GM21381 (cell line): ENCODE data around the gene CEP104.

Experiments used
- ATAC-seq: cut with Tn5 transposase; IDR thresholded peaks from one replicate; pipeline ENCODE4 v1.9.1; 2021; ENCODE audit warnings: mild to moderate bottlenecking, moderate library complexity; ENCODE audit not compliant: unreplicated experiment

The CEP104 gene

DNA sequence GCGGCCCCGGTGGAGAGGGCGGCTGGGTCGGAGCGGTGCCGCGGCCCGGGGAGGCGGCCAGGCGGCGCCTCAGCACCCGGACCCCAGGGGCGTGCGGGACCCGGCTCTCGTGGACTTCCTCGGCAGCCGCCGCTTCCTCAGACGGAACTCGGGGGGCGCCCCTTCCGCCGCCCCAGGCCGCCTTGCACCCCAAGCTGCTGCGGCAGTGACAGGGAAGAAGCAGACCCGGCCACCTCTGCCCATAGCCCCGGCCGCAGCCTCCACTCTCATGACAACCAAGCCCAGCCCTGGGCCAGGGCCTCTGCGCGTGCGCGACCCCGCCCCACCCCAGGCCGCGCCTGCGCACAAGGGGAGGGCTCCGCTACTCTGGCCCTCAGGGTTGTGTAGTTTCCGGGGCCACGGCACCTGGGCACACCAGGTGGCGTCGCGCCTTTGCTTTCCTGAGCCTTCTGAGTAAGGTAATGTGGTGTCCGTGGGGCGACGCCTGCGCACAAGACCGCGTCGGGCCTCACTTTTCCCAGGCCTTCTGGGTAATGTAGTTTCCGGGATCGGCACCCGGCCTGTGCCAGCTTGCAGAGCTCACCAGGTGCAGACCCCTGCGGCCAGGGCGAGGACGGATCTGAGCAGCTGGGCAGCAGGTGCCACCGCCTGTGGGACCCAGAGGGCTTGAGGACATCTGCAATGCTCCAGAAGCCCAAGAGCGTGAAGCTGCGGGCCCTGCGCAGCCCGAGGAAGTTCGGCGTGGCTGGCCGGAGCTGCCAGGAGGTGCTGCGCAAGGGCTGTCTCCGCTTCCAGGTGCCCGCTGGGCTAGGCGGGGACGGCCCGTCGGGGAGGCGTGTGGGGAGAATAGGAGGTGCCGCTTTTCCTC is at the start of gene CEP104, which contains the start of gene DFFB:
TSS of gene CEP104 (minus strand) at position 289 of the 868 bp plus-strand sequence. CDS start 4,804 bp downstream, outside the sequence.
TSS of gene DFFB (plus strand) at position 554 of the 868 bp plus-strand sequence. CDS start at position 682, 128 bp downstream.
- ATAC-seq, result peak; percentile 96

DNA sequence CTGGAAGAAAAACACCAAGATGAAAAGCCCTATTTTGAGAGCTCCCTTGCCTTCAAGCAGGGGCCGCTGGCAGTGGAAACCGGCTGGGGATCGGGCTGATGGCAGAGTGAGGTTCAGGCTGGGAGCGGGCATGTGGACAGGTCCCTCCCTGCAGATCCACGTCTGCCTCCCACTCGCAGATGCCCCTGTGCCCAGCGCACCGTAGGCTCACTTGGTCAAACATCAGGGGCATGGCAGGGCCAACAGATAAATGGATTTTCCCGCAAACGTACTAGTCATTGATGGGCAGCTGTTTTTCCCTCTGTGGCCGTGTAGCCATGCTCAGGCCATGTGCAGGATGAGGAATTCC is 49.6 kb upstream of the CEP104 start:
- ATAC-seq, result no peak

DNA sequence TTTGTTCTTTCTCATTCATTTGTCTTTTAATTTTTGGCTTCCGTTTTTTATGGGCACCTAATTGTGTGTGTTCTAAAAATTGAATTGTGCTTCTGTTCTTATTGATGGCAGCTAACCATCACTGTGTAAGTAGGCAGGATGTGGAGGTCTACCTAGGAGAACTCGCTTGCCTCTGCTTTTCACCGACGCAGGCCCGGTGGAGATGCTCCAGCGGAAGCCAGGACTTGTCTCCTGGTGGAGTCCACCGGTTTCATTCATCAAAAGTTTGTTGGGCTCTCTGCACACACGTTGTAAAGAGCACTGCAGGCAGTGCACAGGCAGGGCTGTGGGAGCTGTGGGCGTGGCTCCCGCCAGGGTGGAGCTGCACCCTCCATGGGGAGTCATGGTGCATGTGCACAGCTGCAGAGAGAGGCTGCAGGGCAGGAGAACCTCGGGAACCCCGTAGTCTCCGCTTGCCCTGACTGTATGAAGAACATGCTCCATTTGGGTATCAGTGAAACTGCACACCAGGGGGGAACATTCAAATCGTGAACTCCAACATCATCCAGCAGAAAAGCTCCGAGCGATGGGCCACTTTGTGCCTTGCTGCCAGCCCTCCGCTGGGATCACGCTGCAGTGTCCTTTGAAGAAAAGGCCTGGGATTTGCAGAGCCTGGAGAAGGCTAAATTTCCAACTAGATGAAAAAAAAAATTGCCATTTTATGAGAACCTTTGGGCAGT is 49.1 kb upstream of the CEP104 start:
- no peak for ATAC-seq

DNA sequence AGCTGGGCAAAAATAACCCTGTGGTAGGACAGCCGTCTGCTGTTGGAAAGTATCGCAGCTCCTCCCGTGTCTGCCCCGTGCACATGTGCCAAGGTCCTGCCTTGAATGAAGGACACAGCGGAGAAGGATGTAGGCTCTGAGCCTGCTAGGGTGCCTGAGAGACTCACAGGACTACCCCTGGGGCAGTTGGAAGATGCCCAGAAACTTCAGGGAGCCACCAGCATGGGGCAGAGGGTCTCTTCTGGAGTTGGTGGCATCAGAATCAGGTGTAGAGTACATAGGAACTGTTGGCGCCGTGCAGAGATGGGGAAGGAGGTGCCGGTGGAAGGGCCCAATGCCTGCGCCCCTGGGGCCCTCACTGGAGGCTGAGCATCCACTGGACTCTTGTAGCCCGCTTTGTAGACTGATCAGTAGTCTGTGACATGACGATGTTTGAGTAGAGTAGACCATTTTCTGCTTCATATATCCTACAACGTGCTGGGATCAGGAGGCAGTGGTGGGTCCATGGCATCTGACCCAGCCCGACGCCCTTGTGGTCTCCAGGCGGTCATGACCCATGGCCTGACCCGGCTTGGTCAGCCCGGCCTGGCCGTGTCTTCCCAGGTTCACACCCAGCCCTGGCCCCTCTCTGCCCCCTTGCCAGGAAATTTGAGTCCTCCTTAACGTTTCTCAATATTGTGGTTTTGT is 48.4 kb upstream of the CEP104 start:
- ATAC-seq, result no peak

GRCh38 chr1:3904843-3905185 is 47.8 kb upstream of the CEP104 start:
- ATAC-seq, result no peak

DNA sequence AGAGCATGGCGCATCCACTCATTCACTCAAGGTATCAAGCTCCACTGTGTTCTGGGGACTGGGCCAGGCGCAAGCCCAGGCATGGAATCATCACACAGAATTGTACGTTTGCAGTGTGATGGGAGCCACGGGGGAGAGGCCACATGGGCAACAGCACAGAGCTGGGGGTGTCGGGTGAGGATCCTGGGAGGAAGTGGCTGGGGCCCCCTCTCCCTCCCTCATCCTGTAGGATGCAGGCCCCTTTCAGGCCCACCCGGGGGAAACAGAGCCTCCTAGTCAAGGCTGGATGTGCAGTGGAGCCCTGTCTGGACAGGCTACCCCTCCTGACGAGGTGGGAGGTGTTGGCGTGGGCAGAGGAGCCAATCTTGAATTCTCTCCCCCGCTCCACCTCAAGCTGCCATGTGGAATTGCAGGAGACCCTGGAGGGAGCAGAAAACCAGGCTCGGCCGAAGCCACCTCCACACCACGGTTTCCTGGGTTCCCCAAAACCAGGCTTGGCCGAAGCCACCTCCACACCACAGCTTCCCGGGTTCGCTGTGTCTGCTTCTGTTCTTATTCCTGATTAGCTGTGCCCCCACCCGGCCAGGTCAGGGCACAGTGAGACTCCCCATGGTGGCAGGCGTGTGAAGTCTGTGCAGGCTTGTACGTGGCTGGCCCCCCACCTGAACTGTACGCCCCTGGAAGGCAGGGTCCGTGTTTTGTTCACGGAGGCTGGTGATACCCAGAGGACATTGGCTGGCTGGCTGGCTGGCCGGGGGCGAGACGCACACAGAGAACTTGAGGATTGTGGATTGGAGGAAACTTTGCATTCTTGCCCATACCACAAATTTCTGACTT is 47.2 kb upstream of the CEP104 start:
- no peak for ATAC-seq

DNA sequence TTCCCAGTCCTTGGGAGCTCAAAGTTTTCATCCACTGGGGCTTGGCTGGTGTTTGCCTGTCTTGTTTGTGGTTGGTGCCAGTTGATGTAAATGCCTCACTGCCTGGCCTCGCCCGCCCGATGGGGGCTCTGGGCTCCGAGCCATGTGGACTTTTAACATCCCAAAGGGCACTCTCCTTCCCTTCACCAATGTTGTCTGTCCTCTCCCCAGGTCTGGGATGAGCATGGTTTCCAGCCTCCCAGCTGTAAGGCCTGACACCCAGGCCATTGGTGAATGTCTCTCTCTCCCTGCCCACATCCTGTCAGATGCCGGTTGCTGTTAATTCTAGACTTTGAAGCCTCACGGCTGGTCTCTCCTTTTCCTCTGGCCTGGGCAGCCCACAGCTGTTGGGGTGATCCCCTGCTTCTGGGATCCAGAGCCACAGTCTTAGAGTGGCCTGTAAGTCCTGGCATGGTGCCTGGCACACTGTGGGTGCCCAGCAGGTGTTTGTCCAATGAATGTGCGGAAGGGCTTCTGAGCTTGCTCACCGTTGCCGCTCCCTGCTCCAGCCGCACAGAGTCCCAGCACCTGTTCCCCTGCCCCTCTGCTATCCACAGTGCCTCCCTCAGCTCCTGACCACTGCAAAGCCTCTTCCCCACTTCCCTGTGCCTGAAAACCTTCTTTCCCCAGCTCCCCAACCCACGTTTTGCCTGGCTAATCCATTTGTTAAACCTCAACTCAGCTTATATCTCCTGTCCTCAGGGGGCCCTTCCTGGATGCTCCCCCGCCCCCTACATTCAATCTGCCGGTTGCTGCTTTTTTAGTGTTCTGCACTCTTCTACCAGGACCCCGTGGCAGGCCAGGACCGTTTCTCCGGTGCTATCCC is 46.4 kb upstream of the CEP104 start:
- ATAC-seq, result no peak

DNA sequence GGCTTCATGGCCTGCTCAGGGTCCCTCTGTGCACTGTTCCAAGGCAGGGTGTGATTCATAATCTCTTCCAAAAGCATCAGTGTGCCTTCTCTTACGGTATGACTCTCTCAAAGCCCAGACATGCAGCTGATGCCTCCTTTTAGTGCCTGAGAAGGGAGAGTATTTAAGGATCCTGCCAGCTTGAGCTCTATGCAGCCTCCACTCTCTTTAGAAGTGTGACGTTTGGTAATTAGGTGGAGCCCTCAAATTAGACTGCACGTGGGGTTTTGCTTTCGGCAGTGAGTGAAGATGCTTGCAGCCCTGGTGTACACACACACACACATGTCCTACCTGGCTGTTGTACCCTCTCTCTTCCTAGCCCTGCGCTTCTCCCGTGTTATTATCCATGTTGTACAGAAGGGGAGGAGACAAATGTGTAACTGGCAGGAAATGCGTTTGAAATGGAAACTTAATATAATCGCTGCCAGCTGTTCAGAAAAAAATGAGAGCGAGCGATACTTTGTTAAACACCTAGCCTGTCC is 45.6 kb upstream of the CEP104 start:
- no peak for ATAC-seq

DNA sequence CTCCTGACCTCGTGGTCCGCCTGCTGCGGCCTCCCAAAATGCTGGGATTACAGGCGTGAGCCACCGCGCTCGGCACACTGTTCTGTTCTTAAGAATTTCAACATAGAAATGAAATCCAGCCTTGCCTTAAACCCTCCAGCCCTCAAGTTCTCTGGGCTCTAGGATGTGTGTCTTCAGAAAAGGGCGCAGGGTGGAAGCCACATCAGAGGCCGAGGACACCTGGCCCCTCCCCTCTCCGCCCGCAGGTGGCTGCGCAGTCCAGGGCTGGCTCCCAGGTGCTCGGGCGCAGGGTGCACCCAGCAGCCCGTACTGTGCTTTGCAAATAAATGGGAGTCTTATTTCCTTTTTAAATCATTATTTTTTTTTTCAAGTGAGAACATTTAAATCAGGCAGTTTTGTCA is 45.1 kb upstream of the CEP104 start:
- no peak for ATAC-seq

GRCh38 chr1:3900969-3901529 is 44.0 kb upstream of the CEP104 start:
- ATAC-seq, result peak; percentile 57

- peak; percentile 67 for ATAC-seq
These were observed 43.3 kb upstream of the CEP104 start, which contains the start of gene C1orf174 for GRCh38 chr1:3900150-3900968. Gene C1orf174 (minus strand): TSS chr1:3900272. CDS start chr1:3900186, 86 bp downstream.

DNA sequence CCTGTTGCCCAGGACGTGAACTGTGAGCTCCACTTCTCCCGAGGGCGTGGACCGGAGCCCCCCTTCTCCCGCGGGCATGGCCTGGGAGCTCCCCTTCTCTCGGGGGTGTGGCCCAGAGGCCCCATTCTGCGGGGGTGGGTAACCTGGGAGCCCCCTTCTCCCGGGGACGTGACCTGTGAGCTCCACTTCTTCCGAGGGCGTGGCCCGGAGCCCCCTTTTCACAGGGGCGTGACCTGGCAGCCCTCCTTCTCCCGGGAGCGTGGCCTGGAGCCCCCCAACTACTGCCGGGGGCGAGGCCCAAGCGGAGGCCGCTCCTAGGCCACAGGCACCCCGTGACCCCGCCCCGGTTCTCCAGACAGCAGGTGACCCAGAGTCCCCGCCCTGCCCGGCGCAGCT is 42.7 kb upstream of the CEP104 start:
- ATAC-seq, result peak; percentile 4

DNA sequence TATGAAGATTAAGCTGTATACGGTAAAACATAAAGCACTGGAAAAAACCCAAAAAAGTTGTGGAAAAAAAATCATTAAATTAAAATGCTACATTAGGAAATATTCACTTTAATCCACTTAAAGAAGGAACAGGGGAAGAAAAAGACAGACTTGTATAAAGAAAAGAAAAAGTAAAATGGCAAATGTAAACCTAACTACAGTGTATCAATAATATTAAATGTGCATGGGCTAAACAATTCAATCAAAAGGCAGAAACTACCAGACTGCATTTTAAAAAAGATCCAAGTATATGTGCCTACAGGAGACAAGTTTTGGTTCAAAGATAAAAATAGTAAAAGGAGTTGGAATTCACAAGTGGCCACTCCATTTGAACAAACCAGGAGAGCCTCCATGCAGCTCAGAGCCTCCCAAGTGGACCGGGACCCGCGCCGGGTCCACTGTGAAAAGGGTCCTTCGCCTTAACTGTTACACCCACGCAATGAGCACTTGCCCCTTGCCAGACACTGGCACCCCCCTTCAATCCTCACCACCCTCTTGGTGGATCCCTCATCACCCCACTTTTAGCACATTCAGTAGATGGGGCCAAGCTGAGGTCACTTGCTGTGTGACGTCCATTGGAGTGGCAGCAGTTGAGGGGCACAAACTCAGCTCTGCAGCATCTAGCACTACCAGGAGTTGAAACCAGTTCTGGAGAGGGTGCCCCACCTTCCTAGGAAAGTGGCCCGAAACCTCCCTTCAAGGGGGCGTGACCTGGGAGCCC is 42.2 kb upstream of the CEP104 start:
- no peak for ATAC-seq

DNA sequence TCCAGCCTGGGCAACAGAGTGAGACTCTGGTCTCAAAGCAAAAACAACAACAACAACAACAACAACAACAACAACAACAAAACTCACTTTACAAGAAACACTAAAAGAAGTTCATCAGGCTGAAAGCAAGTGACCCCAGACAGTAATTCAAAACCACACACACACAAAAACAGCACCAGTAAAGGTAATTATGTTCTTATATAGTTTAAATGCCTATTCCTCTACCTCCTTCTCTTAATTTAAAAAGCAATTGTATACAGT is 41.4 kb upstream of the CEP104 start:
- no peak for ATAC-seq

DNA sequence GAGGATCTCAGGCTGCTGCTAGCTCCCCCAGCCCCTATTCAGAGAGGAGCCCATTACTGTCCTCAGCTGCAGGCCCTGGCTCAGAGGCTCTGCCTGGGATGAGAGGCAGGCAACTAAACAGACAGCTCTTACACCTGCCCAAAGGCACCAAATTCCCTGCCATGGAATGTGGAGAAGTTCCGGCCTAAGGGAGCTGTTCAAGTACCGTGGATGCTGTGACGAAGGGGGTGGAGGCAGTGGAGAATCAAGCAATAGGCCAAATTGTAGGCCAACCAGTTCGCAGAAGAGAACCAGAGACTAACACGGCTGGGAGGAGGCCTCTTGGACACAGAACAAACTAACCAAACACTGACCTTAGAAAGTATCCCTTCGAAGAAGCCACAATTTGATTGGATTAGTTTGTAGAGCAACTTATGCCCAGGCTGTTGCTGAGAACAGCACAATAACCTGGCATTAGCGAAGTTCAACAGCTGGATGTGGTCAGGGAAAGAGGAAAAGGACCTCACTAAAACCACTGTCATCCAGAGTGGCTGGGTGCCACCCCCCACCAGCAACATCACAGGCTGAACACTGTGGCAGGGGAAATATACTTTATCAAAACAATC is 39.5 kb upstream of the CEP104 start:
- ATAC-seq, result no peak

- ATAC-seq, result no peak
These were observed 38.9 kb upstream of the CEP104 start for GRCh38 chr1:3895951-3896325.

DNA sequence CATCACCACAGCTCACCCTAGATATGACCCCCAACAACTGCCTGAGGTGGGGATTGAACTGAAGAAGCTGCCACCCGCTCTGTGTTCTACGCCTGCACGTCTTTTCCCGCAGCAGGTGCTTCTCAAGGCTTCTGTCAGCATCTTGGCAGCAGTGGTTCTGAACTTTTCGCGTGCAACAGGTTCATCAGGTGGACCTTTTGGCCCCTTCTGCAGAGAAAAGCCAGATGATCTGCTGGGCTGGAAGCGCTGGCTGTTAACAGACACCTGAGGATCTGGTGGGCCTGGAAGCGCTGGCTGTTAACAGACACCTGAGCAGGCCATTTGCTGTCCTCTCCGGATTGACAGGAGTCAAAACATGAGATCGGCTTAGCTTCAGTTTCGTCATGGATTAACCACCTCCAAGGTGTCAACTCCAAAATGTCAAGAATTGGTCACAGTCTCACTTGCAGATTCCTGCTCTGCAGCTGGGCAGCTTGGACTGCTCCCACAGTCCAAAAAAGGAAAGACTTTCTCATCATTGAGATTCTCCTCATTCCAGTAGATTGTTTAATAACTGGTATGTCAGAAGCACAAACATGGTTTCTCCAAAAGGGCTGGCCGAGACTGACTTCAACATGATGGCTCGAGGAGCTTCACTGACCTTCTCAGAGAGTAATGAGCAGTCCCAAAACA is 38.4 kb upstream of the CEP104 start:
- ATAC-seq, result no peak
